Measurements from ENCODE around the gene RPE65. TPM values are rescaled to one million over a fixed set of nuclear protein-coding genes. Genes with fewer than 3 reads are reported as not detected.
A peak's percentile ranks its signal among the peaks of the same experiment; 100 is the strongest.

RPE65 gene
- total and polyA plus RNA-seq, 7 donors: 0.01 TPM; not detected in 6

- H3K4me1 ChIP-seq: peaks cover 0 to 5% (median 0%) of the 10 kb centered on the region in 4 donors
- no peak for DNase-seq
- intact Hi-C loops (cut with DNase I): no loop called here
- no peaks in the 10 kb centered on the region for H3K36me3 ChIP-seq
- H3K27ac ChIP-seq: no peak overlapping the region
- H3K4me3 ChIP-seq: no peak overlapping the region
- WGBS, 2 donors: 74 to 86% methylated on average over 7 of the region's 7 CpGs
- no peaks in the 10 kb centered on the region for H3K27me3 ChIP-seq
- no peak for TF ChIP-seq CTCF (IDR thresholded peaks at IDR 0.05)
- TF ChIP-seq POLR2AphosphoS5 (IDR thresholded peaks at IDR 0.05): no peak
- TF ChIP-seq EP300 (IDR thresholded peaks at IDR 0.05): no peak
- TF ChIP-seq POLR2A (IDR thresholded peaks at IDR 0.05): no peak
- H3K9me3 ChIP-seq: no peaks in the 10 kb centered on the region
Observed at GRCh38 chr1:68448365-68448764, 1.4 kb downstream of the RPE65 start.

- no peak for DNase-seq
- H3K27me3 ChIP-seq: no peaks in the 10 kb centered on the region
- H3K36me3 ChIP-seq: no peaks in the 10 kb centered on the region
- TF ChIP-seq CTCF (IDR thresholded peaks at IDR 0.05) (no peak), EP300 (IDR thresholded peaks at IDR 0.05) (no peak), POLR2A (IDR thresholded peaks at IDR 0.05) (no peak), POLR2AphosphoS5 (IDR thresholded peaks at IDR 0.05) (no peak)
- peaks cover 0 to 5% (median 0%) of the 10 kb centered on the region in 4 donors for H3K4me1 ChIP-seq
- intact Hi-C loops (cut with DNase I): no loop called here
- no peak overlapping the region for H3K27ac ChIP-seq
- no peaks in the 10 kb centered on the region for H3K9me3 ChIP-seq
- WGBS, 2 donors: 88 to 91% methylated on average over 6 of the region's 6 CpGs
- no peak overlapping the region for H3K4me3 ChIP-seq
Observed at GRCh38 chr1:68445709-68446108, 4.0 kb downstream of the RPE65 start.

- DNase-seq: no peak
- Histone ChIP-seq H3K9me3 (no peaks in the 10 kb centered on the region), H3K4me1 (no peaks in the 10 kb centered on the region), H3K36me3 (no peaks in the 10 kb centered on the region), H3K27me3 (no peaks in the 10 kb centered on the region), H3K4me3 (no peak overlapping the region), H3K27ac (no peak overlapping the region)
- 39 to 40% methylated on average over 5 of the region's 5 CpGs for whole genome bisulfite sequencing, 2 donors
- peak in 3 of 4 experiments; percentile 8 to 34 (median 10) for TF ChIP-seq CTCF (IDR thresholded peaks at IDR 0.05)
- no peak for TF ChIP-seq EP300 (IDR thresholded peaks at IDR 0.05)
- intact Hi-C loops (cut with DNase I): no loop called here
Observed at GRCh38 chr1:68442822-68443556, 6.8 kb downstream of the RPE65 start.

- Histone ChIP-seq H3K4me3 (no peak overlapping the region), H3K27ac (no peak overlapping the region), H3K36me3 (no peaks in the 10 kb centered on the region), H3K9me3 (no peaks in the 10 kb centered on the region), H3K4me1 (no peaks in the 10 kb centered on the region), H3K27me3 (no peaks in the 10 kb centered on the region)
- no peak for TF ChIP-seq EP300 (IDR thresholded peaks at IDR 0.05)
- TF ChIP-seq POLR2AphosphoS5 (IDR thresholded peaks at IDR 0.05): no peak
- no peak for TF ChIP-seq POLR2A (IDR thresholded peaks at IDR 0.05)
- no peak for TF ChIP-seq CTCF (IDR thresholded peaks at IDR 0.05)
- intact Hi-C loops (cut with DNase I): no loop called here
- 79 to 85% methylated on average over 4 of the region's 4 CpGs for WGBS, 2 donors
- DNase-seq: no peak
Observed at GRCh38 chr1:68442006-68442405, 7.7 kb downstream of the RPE65 start.

- no peak for TF ChIP-seq CTCF (IDR thresholded peaks at IDR 0.05)
- no peak for TF ChIP-seq EP300 (IDR thresholded peaks at IDR 0.05)
- TF ChIP-seq POLR2A (IDR thresholded peaks at IDR 0.05): no peak
- no peak for TF ChIP-seq POLR2AphosphoS5 (IDR thresholded peaks at IDR 0.05)
Observed at GRCh38 chr1:68438310-68438709, 11.4 kb downstream of the RPE65 start.

More at GRCh38 chr1:68438310-68438709, 11.4 kb downstream of the RPE65 start:
- WGBS, 2 donors: 70 to 74% methylated on average over 3 of the region's 3 CpGs
- H3K4me3 ChIP-seq: no peak overlapping the region
- no peaks in the 10 kb centered on the region for H3K27me3 ChIP-seq
- no peak overlapping the region for H3K27ac ChIP-seq
- intact Hi-C loops (cut with DNase I): no loop called here
- H3K36me3 ChIP-seq: no peaks in the 10 kb centered on the region
- no peak for DNase-seq
- no peaks in the 10 kb centered on the region for H3K4me1 ChIP-seq
- H3K9me3 ChIP-seq: no peaks in the 10 kb centered on the region

Measured in sigmoid colon (tissue), 7 donors.